Esophagus squamous epithelium (tissue), 5 donors: Measurements from ENCODE around the gene STT3B. TPM values are rescaled to one million over a fixed set of nuclear protein-coding genes. Genes with fewer than 3 reads are reported as not detected.

Experiments used
- DNase-seq: peaks from one replicate; lab custom pipeline; 2025; lab: John Stamatoyannopoulos, UW
- H3K27ac ChIP-seq, 4 donors: fragments of 200-600 bp; sonication (generic); one replicate each; pipeline ENCODE4 v1.5.1; 2016 to 2019; ENCODE audit warnings: mild to moderate bottlenecking in 1 of 4
- H3K27me3 ChIP-seq, 4 donors: fragments of 200-600 bp; sonication (generic); 1 replicate in 3 of 4; 2 replicates in 1 of 4; pipeline versions ENCODE4 v1.5.1 to v1.6.0; 2017 to 2021; ENCODE audit warnings: antibody characterized with exemption in 1 of 4
- H3K36me3 ChIP-seq, 3 donors: fragments of 200-600 bp; sonication (generic); one replicate each; pipeline ENCODE4 v1.5.1; 2016 to 2019
- H3K4me1 ChIP-seq, 3 donors: fragments of 200-600 bp; sonication (generic); one replicate each; pipeline ENCODE4 v1.5.1; 2017 to 2019
- H3K4me3 ChIP-seq, 4 donors: fragments of 200-600 bp; sonication (generic); 1 replicate in 3 of 4; 2 replicates in 1 of 4; pipeline ENCODE4 v1.5.1; 2016 to 2019; ENCODE audit warnings: mild to moderate bottlenecking in 2 of 4, moderate library complexity in 1 of 4
- H3K9me3 ChIP-seq, 3 donors: fragments of 200-600 bp; sonication (generic); one replicate each; pipeline ENCODE4 v1.5.1; 2016 to 2019
- CTCF ChIP-seq, 6 experiments: fragments of 450-650 bp in 4 of 6; fragments of 200-600 bp in 2 of 6; sonication (generic) in 2 of 6; IDR thresholded peaks; one replicate each; pipeline ENCODE4 v1.5.1; 2016 to 2019; ENCODE audit warnings: antibody characterized with exemption in 6 of 6, mild to moderate bottlenecking in 4 of 6, moderate library complexity in 4 of 6
- POLR2A ChIP-seq, 4 donors: fragments of 450-650 bp; IDR thresholded peaks; one replicate each; pipeline ENCODE4 v1.6.1; 2017; ENCODE audit warnings: antibody characterized with exemption in 4 of 4, mild to moderate bottlenecking in 4 of 4, moderate library complexity in 3 of 4
- WGBS, 2 donors: methylation state at CpG; one replicate each; pipeline ENCODE4 v1.1.5; 2018; 5-methylcytosine and 5-hydroxymethylcytosine counted together
- intact Hi-C: fragments of 100-400 bp; cut with DNase I; formaldehyde crosslinking; loops from one replicate; pipeline ENCODE4 v1.15.0; 2022
- total RNA-seq, 4 donors: library from RNA; depleted of rRNA; stranded (reverse); fragments of >200 nt; gene quantifications; one replicate each; pipeline ENCODE4 v1.1.0, GENCODE V29; 2016
- donor health status: DM: yes; HTN: yes; CAD: no.

STT3B gene
- total RNA-seq, 4 donors from 2014 or later = 82.1 to 123 (median 93.5) TPM

GRCh38 chr3:31670136-31670535 lies 137.4 kb downstream of the STT3B start:
- DNase-seq = no peak
- intact Hi-C loops = no loop called here
- H3K27me3 ChIP-seq = no peaks in the 10 kb centered on the region
- no peaks in the 10 kb centered on the region for H3K9me3 ChIP-seq
- 67 to 89% methylated on average over 1 of the region's 1 CpG for WGBS, 2 donors
- no peak overlapping the region for H3K27ac ChIP-seq
- TF ChIP-seq CTCF (IDR thresholded peaks at IDR 0.05) = no peak
- TF ChIP-seq POLR2A (IDR thresholded peaks at IDR 0.05) = no peak
- H3K36me3 ChIP-seq = peaks cover 0 to 39% (median 0%) of the 10 kb centered on the region in 3 donors
- no peaks in the 10 kb centered on the region for H3K4me1 ChIP-seq
- no peak overlapping the region for H3K4me3 ChIP-seq

GRCh38 chr3:31670722-31671121 lies 138.0 kb downstream of the STT3B start:
- Histone ChIP-seq H3K4me3 (no peak overlapping the region), H3K36me3 (peaks cover 0 to 34% (median 0%) of the 10 kb centered on the region in 3 donors), H3K4me1 (no peaks in the 10 kb centered on the region), H3K9me3 (no peaks in the 10 kb centered on the region), H3K27me3 (no peaks in the 10 kb centered on the region), H3K27ac (no peak overlapping the region)
- 68 to 86% methylated on average over 5 to 6 of the region's 9 CpGs for WGBS, 2 donors
- no peak for TF ChIP-seq POLR2A (IDR thresholded peaks at IDR 0.05)
- TF ChIP-seq CTCF (IDR thresholded peaks at IDR 0.05) = no peak
- intact Hi-C loops = no loop called here
- DNase-seq = no peak

GRCh38 chr3:31671451-31671850 lies 138.7 kb downstream of the STT3B start:
- TF ChIP-seq CTCF (IDR thresholded peaks at IDR 0.05) (no peak), POLR2A (IDR thresholded peaks at IDR 0.05) (no peak)
- Histone ChIP-seq H3K9me3 (no peaks in the 10 kb centered on the region), H3K27ac (no peak overlapping the region), H3K27me3 (no peaks in the 10 kb centered on the region), H3K36me3 (peaks cover 0 to 28% (median 0%) of the 10 kb centered on the region in 3 donors), H3K4me1 (no peaks in the 10 kb centered on the region), H3K4me3 (no peak overlapping the region)
- no peak for DNase-seq
- 84 to 95% methylated on average over 2 of the region's 2 CpGs for WGBS, 2 donors
- intact Hi-C loops = no loop called here

GRCh38 chr3:31671976-31672375 lies 139.3 kb downstream of the STT3B start:
- Histone ChIP-seq H3K4me1 (no peaks in the 10 kb centered on the region), H3K9me3 (no peaks in the 10 kb centered on the region), H3K4me3 (no peak overlapping the region), H3K36me3 (peaks cover 0 to 32% (median 0%) of the 10 kb centered on the region in 3 donors), H3K27ac (no peak overlapping the region), H3K27me3 (no peaks in the 10 kb centered on the region)
- no peak for DNase-seq
- 41 to 49% methylated on average over 3 to 6 of the region's 6 CpGs for WGBS, 2 donors
- intact Hi-C loops = no loop called here
- TF ChIP-seq CTCF (IDR thresholded peaks at IDR 0.05) (no peak), POLR2A (IDR thresholded peaks at IDR 0.05) (no peak)

- 88 to 100% methylated on average over 1 of the region's 1 CpG for WGBS, 2 donors
- peaks cover 0 to 10% (median 4%) of the 10 kb centered on the region in 3 donors for H3K4me1 ChIP-seq
Observed at GRCh38 chr3:31673950-31674349, 141.2 kb downstream of the STT3B start.

More at GRCh38 chr3:31673950-31674349, 141.2 kb downstream of the STT3B start:
- no peak overlapping the region for H3K4me3 ChIP-seq
- no peaks in the 10 kb centered on the region for H3K27me3 ChIP-seq
- H3K9me3 ChIP-seq = no peaks in the 10 kb centered on the region
- H3K36me3 ChIP-seq = peaks cover 0 to 23% (median 4%) of the 10 kb centered on the region in 3 donors
- intact Hi-C loops = no loop called here
- TF ChIP-seq POLR2A (IDR thresholded peaks at IDR 0.05) (no peak), CTCF (IDR thresholded peaks at IDR 0.05) (no peak)
- H3K27ac ChIP-seq = no peak overlapping the region
- no peak for DNase-seq
